Breast epithelium (tissue), 3 donors: ENCODE results near the gene CD44.

Source experiments
- POLR2A ChIP-seq: fragments of 450-650 bp; IDR thresholded peaks from one replicate; pipeline ENCODE4 v1.6.1; 2016; ENCODE audit warnings: antibody characterized with exemption, mild to moderate bottlenecking, moderate library complexity
- TF ChIP-seq, protein P1 (sequence below), 3 donors: fragments of 450-650 bp; IDR thresholded peaks; one replicate each; pipeline ENCODE4 v1.5.1; 2016 to 2017; ENCODE audit warnings: antibody characterized with exemption in 3 of 3, mild to moderate bottlenecking in 3 of 3, moderate library complexity in 3 of 3

- TF ChIP-seq, protein P1, sequence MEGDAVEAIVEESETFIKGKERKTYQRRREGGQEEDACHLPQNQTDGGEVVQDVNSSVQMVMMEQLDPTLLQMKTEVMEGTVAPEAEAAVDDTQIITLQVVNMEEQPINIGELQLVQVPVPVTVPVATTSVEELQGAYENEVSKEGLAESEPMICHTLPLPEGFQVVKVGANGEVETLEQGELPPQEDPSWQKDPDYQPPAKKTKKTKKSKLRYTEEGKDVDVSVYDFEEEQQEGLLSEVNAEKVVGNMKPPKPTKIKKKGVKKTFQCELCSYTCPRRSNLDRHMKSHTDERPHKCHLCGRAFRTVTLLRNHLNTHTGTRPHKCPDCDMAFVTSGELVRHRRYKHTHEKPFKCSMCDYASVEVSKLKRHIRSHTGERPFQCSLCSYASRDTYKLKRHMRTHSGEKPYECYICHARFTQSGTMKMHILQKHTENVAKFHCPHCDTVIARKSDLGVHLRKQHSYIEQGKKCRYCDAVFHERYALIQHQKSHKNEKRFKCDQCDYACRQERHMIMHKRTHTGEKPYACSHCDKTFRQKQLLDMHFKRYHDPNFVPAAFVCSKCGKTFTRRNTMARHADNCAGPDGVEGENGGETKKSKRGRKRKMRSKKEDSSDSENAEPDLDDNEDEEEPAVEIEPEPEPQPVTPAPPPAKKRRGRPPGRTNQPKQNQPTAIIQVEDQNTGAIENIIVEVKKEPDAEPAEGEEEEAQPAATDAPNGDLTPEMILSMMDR (IDR thresholded peaks at IDR 0.05): no peak
- no peak for TF ChIP-seq POLR2A
Measured at GRCh38 chr11:35151241-35151640, 12.3 kb downstream of the CD44 start.
